Effector CD4-positive, alpha-beta T cell (primary cell): ENCODE data around the gene CTAGE6.
"Not testable (repeated sequence)": the region's sequence is repeated elsewhere in the genome, so short reads cannot be mapped to it uniquely, and the experiment has no call there.

Experiments
- DNase-seq: peaks from one replicate; pipeline ENCODE4 v3.0.0-alpha.2; 2020

Gene CTAGE6

GRCh38 chr7:143715543-143716193, 41.8 kb downstream of the CTAGE6 start:
- DNase-seq = not testable (repeated sequence)

GRCh38 chr7:143714581-143715454, 42.7 kb downstream of the CTAGE6 start:
- not testable (repeated sequence) for DNase-seq

GRCh38 chr7:143712381-143712780, 45.1 kb downstream of the CTAGE6 start:
- DNase-seq = not testable (repeated sequence)

GRCh38 chr7:143711727-143712324, 45.7 kb downstream of the CTAGE6 start:
- not testable (repeated sequence) for DNase-seq

- DNase-seq = not testable (repeated sequence)
Observed at GRCh38 chr7:143709895-143710294, 47.6 kb downstream of the CTAGE6 start.
